ENCODE measurements around the gene PPM1L. TPM values are rescaled to one million over a fixed set of nuclear protein-coding genes. Genes with fewer than 3 reads are reported as not detected.
"Not testable (repeated sequence)": the region's sequence is repeated elsewhere in the genome, so short reads cannot be mapped to it uniquely, and the experiment has no call there.

The PPM1L gene
- total RNA-seq, 1 donor from 2014 or later = 0.99 TPM

- peak in 1 of 2 donors; percentile 5 for DNase-seq (ENCODE audit: low read depth in 2 of 2)
These were observed 226.5 kb downstream of the PPM1L start for GRCh38 chr3:160982491-160982890.

GRCh38 chr3:160983900-160984299 lies 227.9 kb downstream of the PPM1L start:
- DNase-seq (ENCODE audit: low read depth in 2 of 2) = not testable (repeated sequence)

- no peak for DNase-seq (ENCODE audit: low read depth in 2 of 2)
These were observed 230.0 kb downstream of the PPM1L start for GRCh38 chr3:160986069-160986468.

GRCh38 chr3:160987982-160988964 lies 232.2 kb downstream of the PPM1L start:
- DNase-seq (ENCODE audit: low read depth in 2 of 2) = no peak

- DNase-seq (ENCODE audit: low read depth in 2 of 2) = no peak
These were observed 234.4 kb downstream of the PPM1L start for GRCh38 chr3:160990446-160990845.

- DNase-seq (ENCODE audit: low read depth in 2 of 2) = no peak
These were observed 236.7 kb downstream of the PPM1L start for GRCh38 chr3:160992712-160993111.

- DNase-seq (ENCODE audit: low read depth in 2 of 2) = no peak
These were observed 240.8 kb downstream of the PPM1L start for GRCh38 chr3:160996811-160997210.

GRCh38 chr3:160998581-160998980 lies 242.6 kb downstream of the PPM1L start:
- no peak for DNase-seq (ENCODE audit: low read depth in 2 of 2)

GRCh38 chr3:160999274-160999673 lies 243.2 kb downstream of the PPM1L start:
- no peak for DNase-seq (ENCODE audit: low read depth in 2 of 2)

- DNase-seq (ENCODE audit: low read depth in 2 of 2) = no peak
These were observed 252.1 kb downstream of the PPM1L start for GRCh38 chr3:161008086-161008485.

GRCh38 chr3:161010151-161010550 lies 254.1 kb downstream of the PPM1L start:
- not testable (repeated sequence) for DNase-seq (ENCODE audit: low read depth in 2 of 2)

- DNase-seq (ENCODE audit: low read depth in 2 of 2) = no peak
These were observed 259.1 kb downstream of the PPM1L start for GRCh38 chr3:161014843-161015749.

GRCh38 chr3:161016417-161017313 lies 260.6 kb downstream of the PPM1L start:
- DNase-seq (ENCODE audit: low read depth in 2 of 2) = no peak

GRCh38 chr3:161017971-161018370 lies 261.9 kb downstream of the PPM1L start:
- no peak for DNase-seq (ENCODE audit: low read depth in 2 of 2)

- no peak for DNase-seq (ENCODE audit: low read depth in 2 of 2)
These were observed 264.2 kb downstream of the PPM1L start for GRCh38 chr3:161020256-161020655.

GRCh38 chr3:161025911-161026310 lies 269.9 kb downstream of the PPM1L start:
- no peak for DNase-seq (ENCODE audit: low read depth in 2 of 2)

- DNase-seq (ENCODE audit: low read depth in 2 of 2) = no peak
These were observed 270.8 kb downstream of the PPM1L start for GRCh38 chr3:161026612-161027510.

- DNase-seq (ENCODE audit: low read depth in 2 of 2) = no peak
These were observed 272.6 kb downstream of the PPM1L start for GRCh38 chr3:161028555-161029153.

- no peak for DNase-seq (ENCODE audit: low read depth in 2 of 2)
These were observed 275.1 kb downstream of the PPM1L start for GRCh38 chr3:161031134-161031533.
